ENCODE data around the gene CELF3.

Gene CELF3

DNA sequence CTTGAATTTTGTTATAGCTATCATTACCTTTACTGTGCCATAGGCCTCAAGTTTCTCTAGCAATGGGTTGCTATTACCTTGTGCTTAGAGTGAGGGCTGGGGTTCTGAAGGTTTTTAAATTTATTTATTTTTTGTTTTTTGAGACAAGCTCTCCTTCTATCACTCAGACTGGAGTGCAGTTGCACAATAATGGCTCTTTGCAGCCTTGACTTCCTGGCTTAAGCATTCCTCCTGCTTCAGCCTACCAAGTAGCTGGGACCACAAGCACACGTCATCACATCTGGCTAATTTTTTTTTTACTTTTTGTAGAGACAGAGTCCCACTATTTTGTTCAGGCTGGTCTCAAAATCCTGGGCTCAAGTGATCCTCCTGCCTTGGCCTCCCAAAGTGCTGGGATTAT lies 63.2 kb downstream of the CELF3 start:
- no peaks in the 10 kb centered on the region for H3K9me3 ChIP-seq (ENCODE audit: control insufficient read depth in 1 of 2, low read length in 2 of 2)
- H3K4me1 ChIP-seq (ENCODE audit: control insufficient read depth in 1 of 2, insufficient read depth in 2 of 2, low read length in 2 of 2), result peaks cover 9 to 10% of the 10 kb centered on the region in 2 donors
- H3K27ac ChIP-seq (ENCODE audit: low read length), result no peak overlapping the region
- H3K36me3 ChIP-seq (ENCODE audit: control insufficient read depth in 1 of 2, insufficient read depth in 2 of 2, low read length in 2 of 2), result peaks cover 0 to 4% of the 10 kb centered on the region in 2 donors
- no peak overlapping the region for H3K4me3 ChIP-seq (ENCODE audit: low read depth in 1 of 2, low read length in 2 of 2)
- no peaks in the 10 kb centered on the region for H3K27me3 ChIP-seq (ENCODE audit: low read depth, low read length)

All from muscle layer of duodenum (tissue), 2 donors.